ENCODE results near the gene CSNK1A1L. TPM values are rescaled to one million over a fixed set of nuclear protein-coding genes. Genes with fewer than 3 reads are reported as not detected.

CSNK1A1L gene
- total and polyA plus RNA-seq, 2 of the 13 experiments (the other 11 are each of a cell fraction or from before 2014, with no cell fraction given) = not detected

- TF ChIP-seq FOXA1 (IDR thresholded peaks at IDR 0.05) = no peak
- TF ChIP-seq FOXA1 (CRISPR knock-in tag; IDR thresholded peaks at IDR 0.05) = no peak
- peak; percentile 29; the same call in 1 of the 2 replicates for TF ChIP-seq ZNF350 (CRISPR knock-in tag; IDR thresholded peaks at IDR 0.05; ENCODE audit: borderline replicate concordance, low read depth)
- TF ChIP-seq ELK4 (CRISPR knock-in tag; IDR thresholded peaks at IDR 0.05; ENCODE audit: borderline replicate concordance) = no peak
- TF ChIP-seq KLF11 (CRISPR knock-in tag; IDR thresholded peaks at IDR 0.05) = no peak
- TF ChIP-seq, protein P1, sequence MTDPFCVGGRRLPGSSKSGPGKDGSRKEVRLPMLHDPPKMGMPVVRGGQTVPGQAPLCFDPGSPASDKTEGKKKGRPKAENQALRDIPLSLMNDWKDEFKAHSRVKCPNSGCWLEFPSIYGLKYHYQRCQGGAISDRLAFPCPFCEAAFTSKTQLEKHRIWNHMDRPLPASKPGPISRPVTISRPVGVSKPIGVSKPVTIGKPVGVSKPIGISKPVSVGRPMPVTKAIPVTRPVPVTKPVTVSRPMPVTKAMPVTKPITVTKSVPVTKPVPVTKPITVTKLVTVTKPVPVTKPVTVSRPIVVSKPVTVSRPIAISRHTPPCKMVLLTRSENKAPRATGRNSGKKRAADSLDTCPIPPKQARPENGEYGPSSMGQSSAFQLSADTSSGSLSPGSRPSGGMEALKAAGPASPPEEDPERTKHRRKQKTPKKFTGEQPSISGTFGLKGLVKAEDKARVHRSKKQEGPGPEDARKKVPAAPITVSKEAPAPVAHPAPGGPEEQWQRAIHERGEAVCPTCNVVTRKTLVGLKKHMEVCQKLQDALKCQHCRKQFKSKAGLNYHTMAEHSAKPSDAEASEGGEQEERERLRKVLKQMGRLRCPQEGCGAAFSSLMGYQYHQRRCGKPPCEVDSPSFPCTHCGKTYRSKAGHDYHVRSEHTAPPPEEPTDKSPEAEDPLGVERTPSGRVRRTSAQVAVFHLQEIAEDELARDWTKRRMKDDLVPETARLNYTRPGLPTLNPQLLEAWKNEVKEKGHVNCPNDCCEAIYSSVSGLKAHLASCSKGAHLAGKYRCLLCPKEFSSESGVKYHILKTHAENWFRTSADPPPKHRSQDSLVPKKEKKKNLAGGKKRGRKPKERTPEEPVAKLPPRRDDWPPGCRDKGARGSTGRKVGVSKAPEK (CRISPR knock-in tag; IDR thresholded peaks at IDR 0.05; ENCODE audit: borderline replicate concordance) = no peak
- TF ChIP-seq NFRKB (IDR thresholded peaks at IDR 0.05) = no peak
- no peak for TF ChIP-seq SRSF9 (IDR thresholded peaks at IDR 0.05; ENCODE audit: borderline replicate concordance, insufficient read depth, low read depth, low read length, poor library complexity, severe bottlenecking)
- peak; percentile 78 for TF ChIP-seq KAT8 (CRISPR knock-in tag; IDR thresholded peaks at IDR 0.05)
- no peak for TF ChIP-seq ZNF577 (CRISPR knock-in tag; IDR thresholded peaks at IDR 0.05; ENCODE audit: borderline replicate concordance, low read depth)
- TF ChIP-seq ZFP1 (CRISPR knock-in tag; IDR thresholded peaks at IDR 0.05) = no peak
- TF ChIP-seq CENPX (CRISPR knock-in tag; IDR thresholded peaks at IDR 0.05) = no peak
- peak; percentile 32; the same call in 1 of the 2 replicates for TF ChIP-seq ZNF580 (CRISPR knock-in tag; IDR thresholded peaks at IDR 0.05; ENCODE audit: borderline replicate concordance, low read depth)
- no peak for TF ChIP-seq ZNF652 (CRISPR knock-in tag; IDR thresholded peaks at IDR 0.05; ENCODE audit: borderline replicate concordance, low read depth)
- TF ChIP-seq, protein P2, sequence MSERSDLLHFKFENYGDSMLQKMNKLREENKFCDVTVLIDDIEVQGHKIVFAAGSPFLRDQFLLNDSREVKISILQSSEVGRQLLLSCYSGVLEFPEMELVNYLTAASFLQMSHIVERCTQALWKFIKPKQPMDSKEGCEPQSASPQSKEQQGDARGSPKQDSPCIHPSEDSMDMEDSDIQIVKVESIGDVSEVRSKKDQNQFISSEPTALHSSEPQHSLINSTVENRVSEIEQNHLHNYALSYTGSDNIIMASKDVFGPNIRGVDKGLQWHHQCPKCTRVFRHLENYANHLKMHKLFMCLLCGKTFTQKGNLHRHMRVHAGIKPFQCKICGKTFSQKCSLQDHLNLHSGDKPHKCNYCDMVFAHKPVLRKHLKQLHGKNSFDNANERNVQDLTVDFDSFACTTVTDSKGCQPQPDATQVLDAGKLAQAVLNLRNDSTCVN (CRISPR knock-in tag; IDR thresholded peaks at IDR 0.05; ENCODE audit: borderline replicate concordance) = peak; percentile 68; the same call in 1 of the 2 replicates
- TF ChIP-seq RARG (CRISPR knock-in tag; IDR thresholded peaks at IDR 0.05; ENCODE audit: low read depth) = no peak
- TF ChIP-seq TP53 (CRISPR knock-in tag; conservative IDR thresholded peaks at IDR 0.05) = no peak
- TF ChIP-seq ZNF510 (CRISPR knock-in tag; IDR thresholded peaks at IDR 0.05; ENCODE audit: low read depth) = 0 out of 2 replicates have a peak, but pooled peaks have one; percentile 24
- peak; percentile 66 for TF ChIP-seq BRD4 (CRISPR knock-in tag; IDR thresholded peaks at IDR 0.05)
- TF ChIP-seq RFXANK (CRISPR knock-in tag; IDR thresholded peaks at IDR 0.05) = no peak
- peak; percentile 19; the same call in 1 of the 2 replicates for TF ChIP-seq ZNF790 (CRISPR knock-in tag; IDR thresholded peaks at IDR 0.05; ENCODE audit: borderline replicate concordance)
- peak; percentile 48; the same call in 1 of the 2 replicates for TF ChIP-seq SAFB2 (CRISPR knock-in tag; IDR thresholded peaks at IDR 0.05; ENCODE audit: borderline replicate concordance, low read depth)
Measured at GRCh38 chr13:37058910-37059847, 46.3 kb downstream of the CSNK1A1L start, which contains the start of gene SUPT20H (continued).
